ACHN (cell line): ENCODE results near the gene STOM.

ENCODE experiments used
- DNase-seq: peaks from one replicate; pipeline ENCODE4 v3.0.0-alpha.2; 2015
- in situ Hi-C: cut with HindIII; loops from 2 replicates; pipeline ENCODE4 v1.10.0; 2017; ENCODE audit warnings: low sequenced_read_pairs, low pct_ligation_motif_present, low pct_unique_long_range_greater_than_20kb

The STOM gene

DNA sequence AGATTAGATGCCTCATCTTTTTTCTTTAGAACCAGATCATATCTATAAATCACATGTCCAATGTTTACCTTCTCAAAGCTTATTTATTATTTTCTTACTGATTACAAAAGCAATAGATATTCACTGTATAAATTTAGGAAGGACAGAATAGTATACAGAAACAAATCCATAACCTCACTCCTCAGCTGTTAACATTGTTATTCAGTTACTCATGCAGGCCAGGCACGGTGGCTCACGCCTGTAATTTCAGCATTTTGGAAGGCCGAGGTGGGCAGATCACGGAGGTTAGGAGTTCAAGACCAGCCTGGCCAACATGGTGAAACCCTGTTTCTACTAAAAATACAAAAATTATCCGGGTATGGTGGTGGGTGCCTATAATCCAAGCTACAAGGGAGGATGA, 15.3 kb downstream of the STOM start:
- DNase-seq: no peak
- in situ Hi-C loops: no loop called here

- in situ Hi-C loops: no loop called here
- DNase-seq: no peak
Observed at GRCh38 chr9:121354141-121354540, 15.9 kb downstream of the STOM start.

- no peak for DNase-seq
- in situ Hi-C loops: no loop called here
Observed at GRCh38 chr9:121353241-121354061, 16.6 kb downstream of the STOM start.

DNA sequence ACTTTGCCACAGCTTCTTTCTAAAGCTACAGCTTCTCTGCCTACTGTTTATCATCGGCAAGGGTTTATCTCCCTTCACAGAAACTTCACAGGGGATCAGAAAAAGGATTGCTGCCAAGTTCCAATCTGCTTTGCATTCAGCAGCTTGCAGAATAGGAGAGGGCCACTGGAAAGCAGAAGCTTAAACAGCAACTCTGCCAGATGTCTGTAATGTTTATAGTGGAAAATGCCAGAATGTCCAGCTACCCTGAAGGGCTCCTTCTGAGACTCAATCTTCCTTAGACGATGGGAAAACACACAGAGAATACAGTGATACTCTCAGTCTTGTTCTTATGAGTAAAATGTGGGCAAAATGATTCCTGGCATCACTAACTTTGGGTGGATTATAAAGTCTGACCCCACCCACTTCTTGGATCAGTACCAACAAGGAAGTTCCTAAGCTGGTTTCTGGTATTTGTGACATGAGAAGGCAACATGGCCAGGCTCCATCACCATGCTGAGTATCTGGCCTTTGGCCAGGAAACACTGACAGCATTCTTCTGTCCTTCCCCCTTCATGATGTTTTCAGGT, 19.0 kb downstream of the STOM start:
- in situ Hi-C loops: no loop called here
- DNase-seq: peak; percentile 34

- in situ Hi-C loops: no loop called here
- DNase-seq: no peak
Observed at GRCh38 chr9:121350036-121350435, 20.0 kb downstream of the STOM start.

GRCh38 chr9:121349009-121349408, 21.0 kb downstream of the STOM start:
- no peak for DNase-seq
- in situ Hi-C loops: no loop called here

DNA sequence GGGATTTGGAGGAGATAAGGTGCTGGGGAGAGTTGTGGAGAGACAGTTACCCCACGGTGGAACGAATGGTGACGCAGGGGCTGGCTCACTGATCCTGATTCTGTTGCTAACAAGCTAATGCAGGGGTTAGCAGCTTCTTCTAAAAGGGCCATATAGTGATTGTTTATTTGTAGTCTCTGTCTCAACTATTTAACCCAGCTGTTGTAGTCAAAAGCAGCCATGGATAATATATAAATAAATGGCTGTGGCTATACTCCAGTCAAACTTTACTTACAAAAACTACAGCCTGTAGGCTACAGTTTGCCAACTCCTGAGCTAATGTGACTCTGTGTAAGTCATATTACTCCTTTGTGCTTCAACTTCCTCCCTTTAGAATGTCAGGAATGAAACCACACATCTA, 21.8 kb downstream of the STOM start:
- DNase-seq: no peak
- in situ Hi-C loops: no loop called here

DNA sequence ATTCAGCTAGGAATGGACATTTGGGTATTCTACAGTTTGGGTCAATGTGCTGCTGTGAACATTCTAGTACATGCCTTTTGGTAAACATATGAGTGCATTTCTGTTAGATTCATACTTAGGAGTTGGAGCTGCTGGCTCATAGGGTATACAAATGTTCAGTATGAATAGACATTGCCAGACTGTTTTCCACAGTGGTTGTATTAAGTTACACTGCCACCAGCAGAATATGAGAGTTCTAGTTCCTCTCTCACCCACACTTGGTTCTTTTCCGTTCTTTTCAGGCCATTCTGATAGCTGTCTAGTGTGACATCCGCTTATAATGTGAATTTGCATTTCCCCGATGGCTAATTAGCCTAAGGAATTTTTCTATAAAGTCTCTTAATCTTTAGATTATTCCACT, 25.0 kb downstream of the STOM start:
- no peak for DNase-seq
- in situ Hi-C loops: no loop called here

- in situ Hi-C loops: no loop called here
- DNase-seq: no peak
Observed at GRCh38 chr9:121344184-121344583, 25.9 kb downstream of the STOM start.

DNA sequence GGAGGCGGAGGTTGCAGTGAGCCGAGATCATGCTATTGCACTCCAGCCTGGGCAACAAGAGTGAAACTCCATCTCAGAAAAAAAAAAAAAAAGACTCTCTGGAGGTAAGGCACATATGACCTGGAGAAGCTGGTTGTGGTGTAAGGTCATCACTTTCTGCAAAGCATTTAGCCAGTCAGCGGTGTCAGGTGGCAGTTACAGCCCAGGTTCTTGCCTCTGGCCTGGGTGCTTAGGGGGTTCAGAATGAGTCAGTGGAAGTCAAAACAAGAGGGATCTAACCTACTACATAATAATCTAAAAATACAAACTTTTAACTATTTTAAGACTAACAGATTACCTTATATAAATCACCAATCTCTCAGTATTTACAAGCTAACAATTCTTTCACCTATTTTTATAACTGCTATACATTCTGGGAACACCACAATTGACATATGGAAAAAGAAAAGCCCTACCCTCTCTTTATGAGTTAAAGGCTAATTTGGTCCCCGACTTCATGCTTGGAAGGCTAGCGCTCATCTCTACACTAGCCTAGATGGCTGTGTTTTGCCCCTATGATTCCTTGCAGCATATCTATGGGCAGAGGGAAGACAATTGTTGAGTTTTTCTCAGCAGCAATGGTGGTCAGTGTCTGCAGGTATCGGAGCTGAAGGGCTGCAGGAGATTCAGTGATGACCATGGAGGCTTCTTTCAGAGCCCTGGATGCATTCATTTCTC, 29.2 kb downstream of the STOM start:
- no peak for DNase-seq
- in situ Hi-C loops: no loop called here

- in situ Hi-C loops: no loop called here
- no peak for DNase-seq
Observed at GRCh38 chr9:121339437-121339836, 30.6 kb downstream of the STOM start.

GRCh38 chr9:121336665-121337064, 33.4 kb downstream of the STOM start:
- no peak for DNase-seq
- in situ Hi-C loops: no loop called here

DNA sequence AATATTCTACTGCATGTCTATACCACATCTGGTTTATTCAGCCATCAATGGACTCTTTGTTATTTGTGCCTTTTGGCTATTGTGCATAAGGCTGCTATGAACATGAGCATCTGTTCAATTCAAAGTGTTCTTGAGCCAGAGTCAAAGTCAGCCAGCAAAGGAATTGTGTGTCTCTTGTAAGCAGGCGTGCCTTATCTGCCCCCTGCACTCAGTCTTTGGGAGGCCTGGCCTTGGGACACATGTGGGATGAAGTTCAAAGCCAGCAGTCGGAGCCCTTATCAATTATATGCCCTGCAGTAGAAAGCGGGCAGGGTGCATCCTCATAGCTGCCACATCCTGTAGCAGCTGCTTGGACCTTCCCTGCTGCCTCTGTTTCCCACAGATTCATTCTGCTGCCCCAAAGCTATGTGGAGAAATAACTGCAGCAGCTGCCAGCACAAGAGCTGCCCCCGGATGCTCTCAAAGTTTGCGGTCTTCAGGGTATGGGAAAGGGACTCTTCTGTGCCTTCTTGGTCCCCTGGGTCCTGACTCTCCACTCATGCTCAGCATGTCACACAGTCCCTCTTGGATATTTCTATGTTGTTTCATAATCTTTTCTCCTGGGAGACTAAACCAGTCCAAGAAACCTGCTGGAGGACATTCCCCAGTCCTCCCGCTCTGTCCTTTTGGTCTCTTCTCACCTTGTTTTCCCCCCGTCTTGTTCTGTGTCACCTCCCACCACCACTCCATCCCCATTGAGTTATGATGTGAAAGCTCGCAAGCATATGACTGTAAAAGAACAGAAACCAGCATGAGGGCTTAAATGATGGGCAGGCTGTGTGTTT, 35.9 kb downstream of the STOM start:
- in situ Hi-C loops: no loop called here
- no peak for DNase-seq

DNA sequence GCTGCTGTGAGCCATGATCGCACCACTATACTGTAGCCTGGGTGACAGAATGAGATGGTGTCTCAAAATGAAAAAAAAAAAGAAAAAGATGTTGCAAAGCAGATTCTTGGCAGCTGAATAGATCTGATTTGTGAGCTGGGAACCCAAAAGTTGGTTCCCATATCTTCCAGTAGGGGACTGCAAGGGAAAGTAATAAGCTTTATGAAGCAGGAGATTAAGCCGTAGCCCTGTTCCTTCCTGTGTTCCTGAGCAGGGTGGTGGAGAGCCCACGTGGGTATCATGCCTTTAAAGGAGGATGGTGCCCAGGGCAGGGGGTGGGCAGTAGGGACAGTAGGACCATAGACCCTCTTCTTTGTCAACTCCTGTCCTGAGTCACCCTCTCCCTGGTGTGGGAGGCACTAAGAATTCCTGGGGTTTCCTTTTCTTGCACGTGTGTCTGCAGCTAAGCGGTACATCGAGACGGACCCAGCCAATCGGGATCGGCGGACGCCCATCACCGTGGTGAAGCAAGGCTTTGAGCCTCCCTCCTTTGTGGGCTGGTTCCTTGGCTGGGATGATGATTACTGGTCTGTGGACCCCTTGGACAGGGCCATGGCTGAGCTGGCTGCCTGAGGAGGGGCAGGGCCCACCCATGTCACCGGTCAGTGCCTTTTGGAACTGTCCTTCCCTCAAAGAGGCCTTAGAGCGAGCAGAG, 37.9 kb downstream of the STOM start:
- in situ Hi-C loops: no loop called here
- no peak for DNase-seq

DNA sequence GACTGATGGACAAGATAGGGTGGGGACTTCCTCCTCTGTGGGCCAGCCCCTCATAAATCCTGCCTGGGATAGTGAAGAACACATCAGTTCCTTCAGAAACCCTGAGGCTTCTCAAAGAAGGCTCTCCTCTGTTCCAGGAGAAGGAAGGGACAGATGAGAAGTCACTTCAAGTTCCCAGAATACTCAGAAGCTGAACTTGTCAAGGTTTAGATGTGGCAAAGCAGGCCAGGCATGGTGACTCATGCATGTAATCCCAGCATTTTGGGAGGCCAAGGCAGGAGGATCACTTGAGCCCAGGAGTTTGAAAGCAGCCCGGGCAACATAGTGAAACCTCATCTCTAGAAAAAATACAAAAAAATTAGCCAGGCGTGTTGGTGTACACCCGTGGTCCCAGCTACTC, 38.5 kb downstream of the STOM start:
- DNase-seq: no peak
- in situ Hi-C loops: no loop called here

- in situ Hi-C loops: no loop called here
- DNase-seq: no peak
Observed at GRCh38 chr9:121328876-121329681, 41.0 kb downstream of the STOM start.

- DNase-seq: no peak
- in situ Hi-C loops: no loop called here
Observed at GRCh38 chr9:121328476-121328875, 41.6 kb downstream of the STOM start.
